Stimulated activated CD8-positive, alpha-beta memory T cell treated with anti-CD3 and anti-CD28 coated beads, Interleukin-4, amount 100 ng/mL, for 1 hour (primary cell): ENCODE results near the gene CHST11.

Experiments
- DNase-seq, 2 donors: peaks; one replicate each; pipeline ENCODE4 v3.0.0-alpha.2; 2020; ENCODE audit warnings: low read depth in 2 of 2, low spot score in 1 of 2

CHST11 gene

DNA sequence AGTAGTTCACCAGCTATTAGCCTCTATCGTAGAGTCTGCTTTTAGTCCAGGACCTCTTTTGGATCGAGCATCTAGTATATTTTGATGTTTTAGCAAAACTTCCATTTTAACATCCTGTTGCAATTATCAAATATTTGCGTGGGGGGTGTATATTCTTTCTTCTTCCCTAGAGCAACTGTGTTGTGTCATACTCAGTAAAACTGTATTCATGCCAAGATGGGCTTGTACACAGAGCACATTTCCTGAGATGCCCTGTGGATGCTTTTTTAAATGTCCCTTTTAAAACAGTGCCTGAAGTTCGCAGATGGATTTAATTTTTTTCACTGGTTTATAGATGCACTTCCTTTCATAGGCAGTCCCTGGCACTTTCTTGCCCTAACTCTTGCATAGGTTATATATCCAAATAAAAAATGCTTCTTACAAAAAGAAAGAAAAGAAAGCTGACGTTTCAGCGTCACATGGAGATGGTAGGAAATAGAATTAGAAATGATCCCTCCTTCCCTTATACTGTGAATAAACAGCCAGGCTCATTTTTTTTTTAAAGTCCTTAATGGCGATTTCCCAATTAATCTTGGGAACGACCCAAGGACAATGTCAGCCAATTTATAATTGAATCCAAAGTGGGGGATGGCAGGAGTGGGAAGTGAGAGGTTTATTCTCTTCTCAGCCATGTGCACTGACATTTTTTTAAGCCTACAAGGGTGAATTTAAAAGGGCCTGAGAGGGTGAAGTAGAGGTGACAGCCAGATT, 254.4 kb downstream of the CHST11 start:
- no peak for DNase-seq

DNA sequence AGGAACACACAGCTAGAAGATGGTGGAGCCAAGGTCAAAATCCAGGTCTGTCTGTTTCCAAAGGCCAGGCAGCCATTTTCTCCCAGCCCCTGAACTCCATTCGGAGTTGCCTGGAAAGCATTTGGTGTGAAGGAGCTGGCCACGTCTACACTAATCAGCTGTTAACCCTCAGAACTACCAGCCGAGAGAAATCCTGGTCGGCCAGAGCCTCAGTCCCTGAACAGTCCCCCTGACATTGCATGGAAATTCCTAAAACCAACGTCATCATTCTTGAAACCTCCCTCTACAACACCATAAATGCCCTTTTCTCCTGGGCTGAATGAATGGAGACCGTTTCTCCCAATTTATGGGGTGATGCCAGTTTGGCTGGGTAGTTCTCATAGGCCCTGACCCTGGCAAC, 255.7 kb downstream of the CHST11 start:
- DNase-seq = no peak

DNA sequence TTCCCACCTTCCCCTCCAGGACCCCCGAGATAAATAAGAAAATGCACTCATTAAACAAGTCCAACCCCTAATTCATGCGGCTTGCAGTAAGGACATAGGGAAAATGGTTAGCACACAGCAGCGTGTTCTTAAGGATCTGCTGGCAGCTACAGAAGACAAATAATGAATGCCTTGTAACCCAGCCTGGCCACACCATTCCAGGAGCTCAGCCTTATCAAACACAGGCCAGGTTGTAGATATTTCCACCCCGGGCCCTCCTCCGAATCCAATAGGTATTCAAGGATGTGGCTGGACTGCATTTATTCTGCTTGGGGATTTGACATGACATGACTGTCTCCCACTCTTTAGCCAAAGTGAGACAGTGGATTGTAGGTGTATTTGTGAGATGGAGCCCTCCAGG, 256.2 kb downstream of the CHST11 start:
- DNase-seq = no peak

DNA sequence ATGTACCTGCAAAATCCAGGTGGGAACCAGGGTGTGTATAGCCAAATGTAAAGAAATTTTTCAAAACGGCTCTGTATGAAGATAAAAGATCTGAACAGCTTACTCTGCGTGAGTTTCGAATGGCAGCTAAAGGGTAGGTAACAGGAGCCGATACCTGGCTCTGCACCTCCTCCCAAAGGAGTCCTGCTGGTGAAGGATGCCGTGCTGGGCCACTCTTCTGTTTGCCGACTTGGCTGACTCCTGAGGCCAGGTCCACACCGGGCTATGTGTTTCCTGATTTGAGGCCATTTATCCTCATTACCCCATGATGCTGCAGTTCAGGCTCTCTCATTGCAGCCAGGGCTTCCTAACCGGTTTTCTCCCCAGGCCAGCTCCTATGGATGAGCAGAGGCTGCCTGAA, 256.7 kb downstream of the CHST11 start:
- no peak for DNase-seq

DNA sequence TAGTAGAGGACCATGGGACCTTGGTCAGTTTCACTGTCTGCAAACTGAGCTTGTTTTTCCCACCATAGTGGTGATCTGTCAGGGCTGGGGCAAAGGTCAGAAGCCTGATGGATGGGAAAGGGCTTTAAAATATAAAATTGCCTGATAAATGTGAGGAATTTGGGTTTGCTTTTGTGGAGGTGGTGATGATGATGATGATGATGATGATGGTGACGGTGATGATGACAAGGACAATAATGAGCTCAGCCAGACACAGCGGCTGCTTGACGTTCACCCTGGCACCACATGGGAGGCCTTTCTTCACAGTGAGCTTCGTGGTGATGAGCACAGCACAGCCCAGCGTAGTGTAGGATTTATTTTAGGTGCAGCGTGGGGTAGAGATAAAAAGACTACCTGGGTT, 257.6 kb downstream of the CHST11 start:
- DNase-seq = no peak

DNA sequence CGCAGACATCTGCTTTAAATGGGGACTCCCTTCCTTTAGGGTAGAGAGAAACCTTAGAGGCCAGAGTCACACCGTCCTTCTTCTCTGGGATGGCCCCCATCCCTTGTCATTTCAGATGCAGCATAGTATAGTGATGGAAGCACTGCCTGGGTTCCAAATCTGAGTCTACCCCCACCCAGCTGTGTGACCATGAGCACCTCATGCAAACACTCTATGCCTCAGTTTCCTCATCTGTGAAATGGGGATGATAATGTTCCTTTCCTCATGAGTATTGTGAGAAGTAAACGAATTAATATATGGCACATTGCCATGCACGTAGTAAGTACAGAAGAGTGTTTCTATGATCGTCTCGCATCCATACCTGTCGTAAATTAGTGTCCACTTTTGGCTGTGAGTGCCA, 259.4 kb downstream of the CHST11 start:
- no peak for DNase-seq

DNA sequence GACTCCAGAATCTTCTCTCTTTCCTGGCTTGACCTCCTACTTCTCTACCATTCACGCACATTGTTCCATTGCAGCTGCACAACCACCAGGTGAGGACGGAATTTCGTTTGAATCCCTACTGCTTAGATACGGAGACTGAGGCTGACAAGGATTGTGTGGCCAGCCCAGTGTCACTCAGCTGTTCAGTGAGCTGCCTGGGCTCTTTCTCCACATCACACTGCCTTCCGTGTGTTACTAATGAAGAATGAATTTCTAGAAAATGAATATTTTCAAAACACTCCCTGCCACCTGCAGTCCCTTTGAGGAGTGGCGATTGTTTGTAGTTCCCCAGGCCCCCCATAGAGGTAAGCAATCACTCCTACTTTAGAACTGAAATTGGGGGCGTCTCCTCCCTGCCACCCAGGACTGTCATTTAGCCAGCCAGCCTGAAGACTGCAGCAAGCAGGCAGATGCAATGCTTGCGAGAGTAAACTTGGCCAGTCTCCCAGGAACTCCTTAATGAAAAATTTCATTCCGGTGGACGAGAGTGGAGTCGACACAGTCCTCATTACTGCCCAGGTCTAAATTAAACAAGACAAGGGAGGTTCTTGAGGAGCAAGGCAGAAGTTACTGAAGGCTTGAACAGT, 261.7 kb downstream of the CHST11 start:
- no peak for DNase-seq

DNA sequence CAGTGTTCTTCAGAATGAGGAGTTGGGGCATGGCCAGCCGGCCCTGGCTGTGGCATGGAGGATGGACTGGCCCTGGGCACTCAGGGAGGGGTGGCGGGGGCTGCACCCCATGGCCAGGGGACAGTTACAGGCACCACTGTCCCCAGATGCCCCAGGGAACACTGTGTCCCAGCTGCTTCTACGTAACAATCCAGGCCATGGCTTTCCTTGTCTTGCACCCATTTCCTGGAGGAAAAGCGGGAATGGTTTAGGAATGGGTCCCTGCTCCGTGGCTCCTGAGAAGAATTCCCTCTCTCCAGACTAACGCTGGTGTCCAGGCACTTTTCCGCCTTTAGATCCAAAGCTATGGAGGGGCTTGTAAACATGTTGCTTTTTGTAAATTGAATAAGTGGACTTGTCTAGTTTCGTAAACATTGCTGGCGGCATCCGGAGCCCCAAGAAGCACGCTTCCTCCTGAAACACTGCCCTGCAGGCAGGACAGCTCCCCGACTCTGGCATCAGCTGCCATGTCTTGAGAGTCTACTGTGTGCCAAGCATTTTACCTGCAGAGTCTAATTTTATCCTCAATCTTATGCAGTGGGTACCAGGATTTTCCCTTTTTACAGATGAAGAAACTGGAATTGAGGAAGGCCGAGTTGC, 263.1 kb downstream of the CHST11 start:
- no peak for DNase-seq

DNA sequence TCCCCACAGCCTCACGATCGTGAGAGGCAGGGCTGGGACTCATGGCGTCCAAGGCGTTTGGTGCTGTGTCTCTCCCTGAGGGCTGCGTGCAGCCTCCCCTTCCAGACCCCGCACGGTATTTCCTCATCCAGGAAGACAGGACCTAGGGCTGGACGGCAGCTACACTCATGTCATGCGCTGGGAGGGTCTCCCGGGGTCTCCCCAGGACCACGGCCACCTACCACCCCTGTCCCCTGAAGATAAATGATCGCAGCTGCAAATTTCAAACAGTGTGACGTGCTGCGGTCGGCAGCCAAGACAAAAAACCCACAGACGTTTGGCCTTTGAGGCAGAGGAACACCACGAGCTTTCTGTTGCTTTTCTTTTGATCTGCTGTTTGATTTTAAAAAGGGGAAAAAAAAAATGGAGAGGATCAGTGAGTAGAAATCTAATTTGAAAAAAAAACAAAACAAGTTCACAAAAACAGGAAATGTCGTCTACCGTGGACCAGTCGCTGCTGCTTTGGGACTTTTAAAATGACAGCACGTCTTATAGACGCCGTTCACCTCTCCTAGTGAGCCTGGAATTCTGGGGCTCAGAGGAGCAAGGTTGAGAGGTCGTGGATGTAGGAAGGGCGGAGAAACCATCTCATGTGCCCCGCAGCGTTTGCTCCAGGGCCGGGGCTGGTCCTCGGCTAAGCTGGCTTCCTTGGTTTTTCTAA, 263.7 kb downstream of the CHST11 start:
- DNase-seq = peak; percentile 28 to 38

DNA sequence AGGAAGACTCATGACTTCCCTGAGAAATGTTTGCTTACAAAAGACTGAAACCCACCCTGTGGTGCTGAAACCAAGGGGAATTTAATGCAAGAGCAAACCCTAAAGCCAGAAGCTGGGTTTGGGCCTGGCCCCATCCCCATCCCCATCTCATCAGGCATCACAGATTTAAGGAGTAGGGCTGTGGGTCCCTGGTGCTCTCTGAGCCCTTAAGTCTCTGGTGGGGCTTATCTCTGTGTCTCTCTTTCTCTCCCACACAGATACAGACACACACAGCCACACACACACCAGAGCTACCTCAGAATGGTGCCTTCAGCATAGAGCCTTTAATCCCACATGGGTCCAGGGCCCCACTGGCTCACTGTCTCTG, 264.3 kb downstream of the CHST11 start:
- no peak for DNase-seq

DNA sequence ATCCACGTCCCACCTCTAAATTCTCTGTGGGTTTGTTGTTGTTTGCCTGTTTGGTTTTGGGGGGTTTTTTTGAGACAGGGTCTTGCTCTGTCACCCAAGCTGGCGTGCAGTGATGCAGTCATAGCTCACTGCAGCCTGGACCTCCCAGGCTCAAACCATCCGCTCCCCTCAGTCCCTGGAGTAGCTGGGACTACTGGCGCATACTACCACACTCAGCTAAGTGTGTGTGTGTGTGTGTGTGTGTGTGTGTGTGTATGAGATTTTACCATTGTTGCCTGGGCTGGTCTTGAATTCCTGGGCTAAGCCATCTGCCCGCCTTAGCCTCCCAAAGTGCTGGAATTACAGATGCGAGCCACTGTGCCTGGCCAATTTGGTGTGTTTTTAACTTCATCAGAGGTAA, 265.2 kb downstream of the CHST11 start:
- no peak for DNase-seq

DNA sequence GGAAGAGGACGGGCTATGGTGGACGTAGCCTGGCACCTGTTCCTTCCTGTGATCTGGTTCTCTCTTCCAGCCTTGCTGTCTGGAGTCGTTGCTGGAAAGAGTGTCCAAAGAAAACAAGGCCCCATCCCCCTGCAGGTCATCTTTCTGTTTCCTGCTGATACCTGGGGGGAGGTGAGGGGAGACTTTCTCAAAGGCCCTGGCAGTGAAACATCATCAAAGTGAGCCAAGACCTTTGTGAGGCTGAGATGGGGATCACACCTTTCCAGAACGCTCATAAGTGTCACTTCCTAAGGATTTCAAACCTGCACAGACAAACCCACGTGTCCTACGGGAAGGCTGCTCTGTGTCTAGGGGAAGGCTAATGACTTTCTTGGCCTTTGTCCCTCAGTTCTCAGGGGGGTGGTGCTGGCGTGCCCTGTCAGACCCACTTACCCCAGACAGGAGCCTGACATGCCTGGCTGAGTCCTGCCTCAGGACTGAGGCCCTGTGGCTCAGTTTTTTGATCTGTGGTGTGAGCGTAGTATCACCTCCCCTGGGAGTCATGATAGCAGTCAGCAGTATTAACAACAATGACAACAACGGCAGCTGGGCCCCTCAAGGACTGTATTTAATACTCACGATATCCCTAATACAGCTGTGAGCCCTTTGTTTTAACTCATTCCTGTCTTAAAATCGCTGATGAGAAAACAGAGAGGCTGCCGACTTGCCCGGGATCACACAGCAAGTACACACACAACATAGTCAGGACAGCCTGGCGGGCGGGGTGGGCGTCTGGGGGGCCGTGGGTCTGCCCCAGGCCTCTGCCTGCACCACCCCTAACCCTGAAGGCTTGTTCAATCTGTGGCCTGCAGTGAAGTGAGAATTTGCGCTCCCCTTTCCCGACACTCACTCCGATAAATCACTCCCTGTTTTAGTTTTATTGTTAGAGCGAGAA, 266.1 kb downstream of the CHST11 start:
- no peak for DNase-seq

DNA sequence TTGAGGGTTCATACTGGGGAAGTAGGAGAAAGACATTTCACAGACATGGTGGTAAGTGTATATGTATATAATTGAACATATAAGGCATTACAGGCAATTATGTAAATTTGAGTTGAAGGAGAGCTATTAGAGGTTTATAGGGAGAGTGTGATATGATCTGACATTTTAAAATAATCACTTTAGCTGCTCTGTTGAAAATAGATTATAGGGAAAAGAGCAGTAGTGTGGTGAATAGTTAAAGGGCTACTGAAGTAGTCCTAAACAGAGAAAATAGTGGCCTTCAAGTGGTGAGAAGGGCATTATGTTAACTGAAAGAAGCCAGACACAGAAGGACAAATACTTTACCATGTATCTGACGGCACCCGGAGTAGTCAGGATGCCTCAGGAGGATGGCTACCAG, 267.1 kb downstream of the CHST11 start:
- no peak for DNase-seq

DNA sequence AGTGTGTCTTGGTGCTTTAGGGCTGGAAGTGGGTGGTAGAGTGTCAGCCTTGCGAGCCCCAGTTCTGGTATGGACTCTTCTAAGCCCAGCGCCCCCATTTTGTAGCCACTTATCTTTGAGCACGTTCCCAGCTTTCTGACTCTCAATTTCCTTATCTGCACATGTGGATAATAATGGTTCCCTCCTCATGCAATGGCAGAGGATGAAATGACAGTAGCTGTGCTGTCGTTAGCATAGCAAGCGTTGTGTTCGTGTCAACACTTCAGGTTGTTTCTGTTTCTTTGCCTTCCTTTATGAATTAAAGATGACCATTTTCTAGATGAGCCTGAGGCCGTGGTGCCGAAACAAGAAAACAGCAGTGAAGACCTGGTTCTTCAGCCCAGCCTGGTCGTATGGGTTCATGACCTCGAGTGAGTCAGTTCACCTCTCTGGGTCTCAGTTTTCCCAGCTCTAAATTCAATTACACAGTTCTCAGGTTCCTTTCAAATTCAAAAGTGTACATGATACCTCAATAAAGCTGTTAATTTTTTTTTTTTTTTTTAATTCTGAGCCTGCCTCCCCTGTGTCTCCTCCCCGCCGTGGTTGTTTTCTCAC, 268.3 kb downstream of the CHST11 start:
- no peak for DNase-seq

DNA sequence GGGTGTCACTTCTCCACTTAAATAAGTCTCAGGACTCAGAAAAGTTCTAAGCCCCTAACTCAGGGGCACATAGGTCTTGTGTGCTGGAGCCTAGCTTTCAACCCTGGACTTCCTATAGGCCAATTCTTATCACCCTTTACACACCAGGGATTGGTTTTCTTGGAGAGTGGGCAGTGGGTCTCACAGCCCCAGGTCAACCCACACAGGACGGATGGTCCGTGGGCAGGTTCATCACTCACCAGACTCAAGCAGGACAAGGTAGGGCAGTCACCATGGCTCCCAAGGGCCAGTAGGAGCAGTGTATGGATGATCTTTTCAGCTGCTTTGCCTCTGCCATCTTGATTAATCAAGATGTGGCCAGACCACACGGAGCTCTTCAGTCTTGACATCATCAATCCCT, 268.9 kb downstream of the CHST11 start:
- no peak for DNase-seq

DNA sequence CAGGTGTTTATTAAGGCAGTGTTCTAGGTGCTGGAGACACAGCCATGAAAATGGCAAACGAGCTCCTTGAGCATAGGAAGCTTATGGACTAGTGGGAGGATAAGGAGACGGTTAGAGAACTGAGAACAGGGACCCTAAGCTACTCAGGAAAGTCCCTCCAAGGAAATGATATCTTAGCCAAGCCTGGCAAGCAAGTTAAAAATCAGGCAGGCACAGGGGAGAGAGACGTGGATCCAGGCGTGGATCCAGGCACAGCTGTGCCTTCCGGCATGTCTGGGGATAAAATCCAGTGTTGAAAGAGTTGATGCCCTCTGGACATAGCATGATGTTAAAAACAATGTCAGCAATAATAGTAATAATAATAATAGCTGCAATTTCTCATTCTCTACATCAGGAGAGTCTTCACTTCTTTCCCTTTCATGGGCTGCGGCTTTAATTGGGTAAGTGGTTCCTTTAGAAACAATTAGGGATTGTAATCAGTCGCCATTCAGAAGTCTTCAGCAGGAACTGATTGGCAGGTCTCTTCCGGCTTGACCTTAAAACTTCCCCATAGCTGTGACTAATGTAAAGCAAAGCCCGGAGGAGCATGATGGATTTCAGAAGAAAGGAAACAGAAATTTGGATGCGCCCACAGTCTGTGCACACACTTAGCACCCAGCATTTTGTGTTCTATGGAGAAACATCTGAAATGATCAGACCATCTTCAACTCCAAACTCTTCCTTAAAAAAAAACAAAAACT, 271.1 kb downstream of the CHST11 start:
- no peak for DNase-seq

DNA sequence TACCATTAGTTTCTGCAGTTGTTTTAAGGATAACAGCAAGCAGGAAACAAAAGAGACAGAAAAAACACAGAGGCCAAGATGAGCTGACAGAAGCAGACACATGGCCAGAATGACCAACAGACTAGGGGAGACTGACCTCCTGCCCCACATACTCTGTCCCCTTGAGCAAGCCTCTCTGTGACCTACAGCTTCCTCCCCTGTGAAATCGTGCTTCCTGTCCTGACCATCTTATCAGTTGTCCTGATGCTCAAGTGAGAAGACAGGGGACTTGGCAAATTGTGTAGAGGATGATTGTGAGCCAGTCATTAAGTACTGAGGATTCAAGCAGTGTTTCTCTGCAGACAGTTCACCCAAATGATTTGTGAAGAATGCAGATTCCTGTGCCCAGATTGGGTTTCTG, 272.3 kb downstream of the CHST11 start:
- no peak for DNase-seq

DNA sequence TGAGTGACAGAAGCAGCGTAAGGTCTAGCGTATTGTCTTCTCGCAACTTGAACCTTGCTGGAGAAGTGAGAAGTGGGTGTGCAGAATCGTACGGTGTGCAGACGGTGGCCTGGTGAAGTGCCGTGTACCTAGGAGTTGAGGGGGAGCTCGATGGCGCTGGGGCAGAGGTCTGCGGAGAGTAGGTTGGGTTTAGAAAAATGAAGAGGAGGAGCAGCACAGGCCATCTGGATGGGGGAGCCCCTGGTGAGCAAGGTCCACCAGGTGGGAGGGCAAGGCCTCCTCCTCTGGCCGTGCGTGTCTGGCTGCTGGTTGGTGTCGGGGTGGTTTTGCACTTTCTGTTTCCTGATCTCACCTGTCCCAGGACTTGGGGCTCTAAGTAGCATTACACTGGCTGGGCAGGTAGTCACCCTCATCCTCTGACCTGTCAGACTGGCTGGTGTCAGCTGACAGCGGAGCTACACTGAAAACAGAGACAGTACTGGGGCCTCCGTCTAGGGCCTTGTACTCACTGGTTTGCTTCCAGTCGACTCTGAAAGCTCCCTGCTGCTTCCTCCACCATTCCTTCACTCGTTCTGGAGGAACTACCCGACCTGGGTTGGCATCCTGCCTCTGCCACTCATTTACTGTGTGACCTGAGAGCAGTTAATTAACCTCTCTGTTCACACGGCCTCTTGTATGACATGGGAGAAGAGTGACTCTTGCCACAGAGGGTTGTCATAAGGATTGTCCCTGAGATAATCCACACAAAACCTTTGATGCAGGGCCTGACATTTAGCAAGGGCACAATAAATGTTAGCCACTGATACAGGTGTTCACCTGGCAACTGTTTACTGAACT, 273.1 kb downstream of the CHST11 start:
- DNase-seq = no peak

DNA sequence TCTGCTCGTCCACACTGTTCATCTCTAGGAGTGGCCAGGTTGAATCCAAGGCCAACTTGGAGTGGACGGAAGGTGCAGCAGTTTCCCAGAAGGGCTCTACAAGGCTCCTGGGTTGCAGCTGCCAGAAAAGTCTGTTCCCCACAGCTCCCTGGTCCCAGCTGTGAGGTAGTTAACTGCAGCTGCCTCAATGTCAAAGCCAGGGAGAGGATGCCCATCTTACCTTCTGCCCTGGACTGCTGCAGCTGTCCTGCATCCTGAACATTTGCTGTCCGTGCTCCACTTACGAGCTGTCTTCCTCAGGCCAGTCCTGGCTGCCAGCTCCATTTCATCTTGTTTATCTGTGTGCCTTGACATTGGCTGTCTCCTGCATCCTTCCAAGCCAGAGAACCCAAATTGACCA, 274.0 kb downstream of the CHST11 start:
- DNase-seq = no peak
